ENCODE results near the gene MPP2. TPM values are rescaled to one million over a fixed set of nuclear protein-coding genes. Genes with fewer than 3 reads are reported as not detected.

The MPP2 gene
- total and polyA plus RNA-seq, 2 donors (not counting 3 experiments of a cell fraction or from before 2014, with no cell fraction given) = 1.4 to 1.6 TPM

DNA sequence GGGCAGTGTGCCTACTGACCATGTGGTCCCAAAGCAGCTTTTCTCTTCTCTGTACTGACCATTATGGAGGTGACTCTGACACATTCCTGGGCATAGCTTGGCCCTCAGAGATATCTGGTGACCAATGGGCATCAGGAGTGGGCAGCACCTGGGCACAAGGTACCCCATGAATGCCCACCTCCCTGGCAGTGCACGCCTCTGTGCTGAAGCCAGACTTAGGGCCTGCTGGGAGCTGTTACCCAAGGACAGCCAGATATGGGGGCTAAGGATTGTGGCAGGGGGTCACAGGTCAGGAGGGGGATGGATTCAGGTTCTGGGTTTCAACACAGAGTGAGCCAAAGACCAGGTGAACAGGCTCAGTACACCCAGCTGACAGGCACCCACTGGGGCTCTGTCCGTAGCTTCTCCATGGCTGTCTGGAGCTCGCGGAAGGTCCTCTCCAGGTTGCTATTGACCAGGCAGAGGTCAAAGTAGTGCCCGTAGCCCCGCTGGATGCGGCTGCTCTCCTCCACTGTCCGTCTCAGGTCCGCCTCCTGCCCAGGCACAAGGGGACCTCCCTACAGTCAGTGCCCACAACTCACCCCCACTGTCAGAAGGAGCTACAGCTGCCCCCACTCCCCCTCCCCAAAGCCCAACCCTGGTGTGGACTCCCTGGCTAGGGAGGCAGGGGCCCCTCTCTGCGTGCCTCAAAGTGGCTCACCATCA lies 29.7 kb downstream of the MPP2 start:
- TF ChIP-seq, protein P1, sequence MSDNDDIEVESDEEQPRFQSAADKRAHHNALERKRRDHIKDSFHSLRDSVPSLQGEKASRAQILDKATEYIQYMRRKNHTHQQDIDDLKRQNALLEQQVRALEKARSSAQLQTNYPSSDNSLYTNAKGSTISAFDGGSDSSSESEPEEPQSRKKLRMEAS (IDR thresholded peaks at IDR 0.05; ENCODE audit: insufficient read depth, insufficient read length) = no peak
- TF ChIP-seq, protein P2, sequence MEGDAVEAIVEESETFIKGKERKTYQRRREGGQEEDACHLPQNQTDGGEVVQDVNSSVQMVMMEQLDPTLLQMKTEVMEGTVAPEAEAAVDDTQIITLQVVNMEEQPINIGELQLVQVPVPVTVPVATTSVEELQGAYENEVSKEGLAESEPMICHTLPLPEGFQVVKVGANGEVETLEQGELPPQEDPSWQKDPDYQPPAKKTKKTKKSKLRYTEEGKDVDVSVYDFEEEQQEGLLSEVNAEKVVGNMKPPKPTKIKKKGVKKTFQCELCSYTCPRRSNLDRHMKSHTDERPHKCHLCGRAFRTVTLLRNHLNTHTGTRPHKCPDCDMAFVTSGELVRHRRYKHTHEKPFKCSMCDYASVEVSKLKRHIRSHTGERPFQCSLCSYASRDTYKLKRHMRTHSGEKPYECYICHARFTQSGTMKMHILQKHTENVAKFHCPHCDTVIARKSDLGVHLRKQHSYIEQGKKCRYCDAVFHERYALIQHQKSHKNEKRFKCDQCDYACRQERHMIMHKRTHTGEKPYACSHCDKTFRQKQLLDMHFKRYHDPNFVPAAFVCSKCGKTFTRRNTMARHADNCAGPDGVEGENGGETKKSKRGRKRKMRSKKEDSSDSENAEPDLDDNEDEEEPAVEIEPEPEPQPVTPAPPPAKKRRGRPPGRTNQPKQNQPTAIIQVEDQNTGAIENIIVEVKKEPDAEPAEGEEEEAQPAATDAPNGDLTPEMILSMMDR (IDR thresholded peaks at IDR 0.05; ENCODE audit: extremely low read depth in 1 of 2, insufficient read depth in 1 of 2, low read depth in 1 of 2, low read length in 2 of 2) = no peak
- no peak for TF ChIP-seq JUN (IDR thresholded peaks at IDR 0.05; ENCODE audit: borderline replicate concordance, insufficient read depth, insufficient read length, low read depth)
- TF ChIP-seq GATA2 (IDR thresholded peaks at IDR 0.05; ENCODE audit: insufficient read depth, insufficient read length, low read depth, low read length) = no peak
- no peak for TF ChIP-seq FOS (IDR thresholded peaks at IDR 0.05; ENCODE audit: borderline replicate concordance, insufficient read depth, low read length)
- no peak for TF ChIP-seq EZH2 (IDR thresholded peaks at IDR 0.05; ENCODE audit: borderline replicate concordance, low read depth, low read length, severe bottlenecking)
- TF ChIP-seq POLR2AphosphoS5 (IDR thresholded peaks at IDR 0.05; ENCODE audit: insufficient read depth, low read depth, low read length) = no peak
- TF ChIP-seq MYC (IDR thresholded peaks at IDR 0.05; ENCODE audit: low read depth, low read length) = no peak
- no peak for TF ChIP-seq POLR2A (IDR thresholded peaks at IDR 0.05; ENCODE audit: low read depth, low read length)
- FAIRE-seq (no peak), DNase-seq (ENCODE audit: low read depth, low spot score) (no peak)
- Histone ChIP-seq H3K9me1 (replicated peaks; ENCODE audit: control insufficient read depth, extremely low read depth, insufficient read depth, low read length) (no peaks in the 10 kb centered on the region), H4K20me1 (replicated peaks; ENCODE audit: control insufficient read depth, extremely low read depth, insufficient read depth, low read length) (no peaks in the 10 kb centered on the region), H3K27me3 (ENCODE audit: control insufficient read depth in 2 of 2, insufficient read depth in 2 of 2, low read length in 2 of 2) (peaks cover 4 to 5% of the 10 kb centered on the region in 2 experiments), H3K9ac (replicated peaks; ENCODE audit: extremely low read depth, insufficient read depth, low read length) (no peak overlapping the region), H3K9me3 (replicated peaks; ENCODE audit: control insufficient read depth, insufficient read depth, low read length) (no peaks in the 10 kb centered on the region), H3K4me3 (replicated peaks in 1 of 3; ENCODE audit: insufficient read depth in 1 of 3, low read depth in 1 of 3, low read length in 3 of 3) (no peak overlapping the region), H3K79me2 (ENCODE audit: control insufficient read depth, insufficient read depth, low read length) (no peaks in the 10 kb centered on the region), H3K27ac (ENCODE audit: insufficient read depth, low read depth, low read length) (no peak overlapping the region), H2AFZ (ENCODE audit: low read depth, low read length) (no peak overlapping the region), H3K4me1 (ENCODE audit: control insufficient read depth, extremely low read depth, insufficient read depth, low read length) (no peaks in the 10 kb centered on the region), H3K36me3 (ENCODE audit: control insufficient read depth in 2 of 2, extremely low read depth in 1 of 2, insufficient read depth in 2 of 2, low read length in 2 of 2) (no peaks in the 10 kb centered on the region), H3K4me2 (ENCODE audit: insufficient read depth, low read length) (no peak overlapping the region)
- no TSS peak for BruUV-seq (replicated peaks)
- dilution Hi-C loops (cut with MboI; ENCODE audit: extremely low pct_ligation_motif_present, low sequenced_read_pairs) = no loop called here
- POLR2A ChIA-PET = interaction anchor here (0.6 kb wide), 1 partner anchor 13 kb away, joined by 5 read pairs; no protein-coding TSS in a partner anchor
- intact Hi-C loops (cut with micrococcal nuclease) = loop anchor here (1.0 kb wide), 1 partner anchor 118 kb away; no protein-coding TSS in a partner anchor
- CTCF ChIA-PET = interaction anchor here (0.8 to 4.7 kb wide), 11 partner anchors 13 to 291 kb away, joined by 3 to 69 read pairs (median 8); no protein-coding TSS in a partner anchor
